Pancreas (tissue), 10 donors: ENCODE data around the gene RASIP1. TPM values are rescaled to one million over a fixed set of nuclear protein-coding genes. Genes with fewer than 3 reads are reported as not detected.

Experiments
- ATAC-seq, 4 donors: fragments of 200-7000 bp; cut with Tn5 transposase; one replicate each; pipeline versions ENCODE4 v1.8.0 to v1.9.1; 2020; ENCODE audit warnings: mild to moderate bottlenecking in 4 of 4, moderate library complexity in 4 of 4
- DNase-seq, 6 donors: peaks; one replicate each; pipeline ENCODE4 v3.0.0-alpha.2; 2020
- FAIRE-seq: peaks from 2 replicates; lab custom pipeline; 2012; peaks lifted over from hg19 to GRCh38; lab: Jason Lieb, UNC
- H3K27ac ChIP-seq, 4 donors: fragments of 200-600 bp; sonication (generic); 1 replicate in 3 of 4; 2 replicates in 1 of 4; pipeline versions ENCODE4 v1.5.0 to v1.8.0; 2020
- H3K27me3 ChIP-seq, 4 donors: fragments of 200-600 bp; one replicate each; pipeline ENCODE4 v1.8.0; 2021
- H3K36me3 ChIP-seq, 3 donors: fragments of 200-600 bp; sonication (generic) in 1 of 3; one replicate each; pipeline versions ENCODE4 v1.5.0 to v1.8.0; 2020 to 2021
- H3K4me1 ChIP-seq, 3 donors: fragments of 200-600 bp; one replicate each; pipeline ENCODE4 v1.8.0; 2021
- H3K4me3 ChIP-seq, 4 donors: fragments of 200-600 bp; sonication (generic) in 2 of 4; one replicate each; pipeline versions ENCODE4 v1.5.0 to v1.8.0; 2020 to 2021
- H3K9me3 ChIP-seq, 4 donors: fragments of 200-600 bp; one replicate each; pipeline ENCODE4 v1.8.0; 2021
- WGBS, 2 donors: extraction: QIAGEN DNeasy Blood & Tissue Kit; methylation state at CpG; one replicate each; pipeline ENCODE4 v1.1.7; 2013; 5-methylcytosine and 5-hydroxymethylcytosine counted together
- intact Hi-C, 3 donors: fragments of 100-400 bp; cut with DNase I; formaldehyde crosslinking; loops; one replicate each; pipeline versions ENCODE4 v1.11.1 to v1.14.2; 2022
- polyA plus RNA-seq, 2 donors: library from polyadenylated mRNA; stranded (reverse); fragments of 200-250 nt; gene quantifications; one replicate each; pipeline ENCODE4 v1.2.3, GENCODE V29; 2013
- total RNA-seq, 6 donors: library from RNA; stranded (reverse); fragmentation: NEBNext Ultra II Directional in 4 of 6; extraction: Animal tissue kit (Norgen Biotek cat#: 25700) in 4 of 6; gene quantifications; one replicate each; pipeline versions ENCODE4 v1.2.1 to v1.2.4, GENCODE V29; 2021 to 2023
- TF ChIP-seq, protein P1 (sequence below), 4 donors: fragments of 200-600 bp; sonication (generic) in 3 of 4; IDR thresholded peaks; one replicate each; pipeline versions ENCODE4 v1.5.0 to v1.8.0; 2021; ENCODE audit warnings: antibody characterized with exemption in 4 of 4
- donor health status: healthy with polysubstance abuse.
- donor health status: DM: no; HTN: no; CAD: no; lungs with moderate emphysema.
- donor health status: DM: no; HTN: no; CAD: no.
- donor health status: control.
- donor health status: control.
- donor health status: Bipolar disorder and iron deficiency.
- donor health status: DM: yes; HTN: yes; CAD: no.
- donor health status: DM: no; HTN: no; CAD: no.
- donor health status: DM: no; HTN: no; CAD: no.
- donor health status: DM: yes; HTN: yes; CAD: no.

The RASIP1 gene
- total and polyA plus RNA-seq, 8 donors: 5.3 to 40.9 (median 7.7) TPM

GRCh38 chr19:48670699-48671445 is 69.5 kb downstream of the RASIP1 start:
- no peak for FAIRE-seq
- no peak for DNase-seq
- Histone ChIP-seq H3K9me3 (no peaks in the 10 kb centered on the region), H3K27me3 (no peaks in the 10 kb centered on the region), H3K4me1 (peaks cover 0 to 4% (median 0%) of the 10 kb centered on the region in 3 donors), H3K27ac (no peak overlapping the region), H3K36me3 (no peaks in the 10 kb centered on the region), H3K4me3 (no peak overlapping the region)
- intact Hi-C loops: no loop called here
- WGBS, 2 donors: 85% methylated on average over 21 of the region's 21 CpGs
- TF ChIP-seq, protein P1, sequence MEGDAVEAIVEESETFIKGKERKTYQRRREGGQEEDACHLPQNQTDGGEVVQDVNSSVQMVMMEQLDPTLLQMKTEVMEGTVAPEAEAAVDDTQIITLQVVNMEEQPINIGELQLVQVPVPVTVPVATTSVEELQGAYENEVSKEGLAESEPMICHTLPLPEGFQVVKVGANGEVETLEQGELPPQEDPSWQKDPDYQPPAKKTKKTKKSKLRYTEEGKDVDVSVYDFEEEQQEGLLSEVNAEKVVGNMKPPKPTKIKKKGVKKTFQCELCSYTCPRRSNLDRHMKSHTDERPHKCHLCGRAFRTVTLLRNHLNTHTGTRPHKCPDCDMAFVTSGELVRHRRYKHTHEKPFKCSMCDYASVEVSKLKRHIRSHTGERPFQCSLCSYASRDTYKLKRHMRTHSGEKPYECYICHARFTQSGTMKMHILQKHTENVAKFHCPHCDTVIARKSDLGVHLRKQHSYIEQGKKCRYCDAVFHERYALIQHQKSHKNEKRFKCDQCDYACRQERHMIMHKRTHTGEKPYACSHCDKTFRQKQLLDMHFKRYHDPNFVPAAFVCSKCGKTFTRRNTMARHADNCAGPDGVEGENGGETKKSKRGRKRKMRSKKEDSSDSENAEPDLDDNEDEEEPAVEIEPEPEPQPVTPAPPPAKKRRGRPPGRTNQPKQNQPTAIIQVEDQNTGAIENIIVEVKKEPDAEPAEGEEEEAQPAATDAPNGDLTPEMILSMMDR (IDR thresholded peaks at IDR 0.05): no peak
- no peak for ATAC-seq

Other genes with a start within 250 kb of the RASIP1 start
- 1 to 10 TPM; 2.3 to 4.1 (median 2.8) TPM for gene LMTK3, start 228.8 kb downstream of the RASIP1 start, total RNA-seq
- 1 to 10 TPM; 4.1 to 7.7 TPM for gene LMTK3, start 228.8 kb downstream of the RASIP1 start, polyA plus RNA-seq
- gene SULT2B1, start 188.4 kb downstream of the RASIP1 start, total RNA-seq: under 1 TPM in 5 of 6 donors, not detected in 1; 0.32 to 0.64 (median 0.60) TPM
- gene SULT2B1, start 188.4 kb downstream of the RASIP1 start, polyA plus RNA-seq: 1 to 10 TPM; 1.3 to 1.7 TPM
- not detected for gene SPACA4, start 133.9 kb downstream of the RASIP1 start, total RNA-seq
- under 1 TPM in 1 of 2 donors, not detected in 1; 0.12 TPM for gene SPACA4, start 133.9 kb downstream of the RASIP1 start, polyA plus RNA-seq
- 1 to 10 TPM; 1.2 to 2.9 (median 2.6) TPM for gene FAM83E, start 125.5 kb downstream of the RASIP1 start, total RNA-seq
- gene FAM83E, start 125.5 kb downstream of the RASIP1 start, polyA plus RNA-seq: 1 to 10 TPM; 1.8 to 3.4 TPM
- 1,000 to 10,000 TPM in 4 of 6 donors, 100 to 1,000 TPM in 2; 881 to 1,605 (median 1,071) TPM for gene RPL18, start 121.4 kb downstream of the RASIP1 start, total RNA-seq
- 1,000 to 10,000 TPM; 1,358 to 2,344 TPM for gene RPL18, start 121.4 kb downstream of the RASIP1 start, polyA plus RNA-seq
- gene SPHK2, start 121.1 kb downstream of the RASIP1 start, total RNA-seq: 10 to 100 TPM in 1 of 6 donors, 1 to 10 TPM in 5; 4.3 to 11.0 (median 6.6) TPM
- 10 to 100 TPM; 15.9 to 24.0 TPM for gene SPHK2, start 121.1 kb downstream of the RASIP1 start, polyA plus RNA-seq
- 1 to 10 TPM; 3.3 to 8.3 (median 6.5) TPM for gene DBP, start 103.2 kb downstream of the RASIP1 start, total RNA-seq
- gene DBP, start 103.2 kb downstream of the RASIP1 start, polyA plus RNA-seq: 10 to 100 TPM in 1 of 2 donors, 1 to 10 TPM in 1; 4.7 to 11.4 TPM
- gene CA11, start 94.4 kb downstream of the RASIP1 start, total RNA-seq: 1 to 10 TPM; 2.6 to 6.2 (median 4.5) TPM
- gene CA11, start 94.4 kb downstream of the RASIP1 start, polyA plus RNA-seq: 10 to 100 TPM; 10.2 to 15.2 TPM
- gene NTN5, start 67.6 kb downstream of the RASIP1 start, total RNA-seq: under 1 TPM in 5 of 6 donors, not detected in 1; 0.12 to 0.37 (median 0.20) TPM
- gene NTN5, start 67.6 kb downstream of the RASIP1 start, polyA plus RNA-seq: 1 to 10 TPM in 1 of 2 donors, under 1 TPM in 1; 0.38 to 1.8 TPM
- gene FUT2, start 44.6 kb downstream of the RASIP1 start, total RNA-seq: 10 to 100 TPM in 2 of 6 donors, 1 to 10 TPM in 4; 4.8 to 14.5 (median 8.2) TPM
- gene FUT2, start 44.6 kb downstream of the RASIP1 start, polyA plus RNA-seq: 1 to 10 TPM; 3.7 to 5.4 TPM
- 1 to 10 TPM in 2 of 6 donors, under 1 TPM in 4; 0.51 to 2.6 (median 0.84) TPM for gene MAMSTR, start 20.9 kb downstream of the RASIP1 start, total RNA-seq
- 1 to 10 TPM; 1.5 to 2.3 TPM for gene MAMSTR, start 20.9 kb downstream of the RASIP1 start, polyA plus RNA-seq
- gene IZUMO1, start 6.3 kb upstream of the RASIP1 start, total RNA-seq: 1 to 10 TPM in 4 of 6 donors, under 1 TPM in 2; 0.73 to 4.6 (median 1.9) TPM
- gene IZUMO1, start 6.3 kb upstream of the RASIP1 start, polyA plus RNA-seq: 1 to 10 TPM; 1.9 to 3.8 TPM
- 10 to 100 TPM in 4 of 6 donors, 1 to 10 TPM in 2; 6.5 to 29.7 (median 12.6) TPM for gene FUT1, start 12.0 kb upstream of the RASIP1 start, total RNA-seq
- 10 to 100 TPM in 1 of 2 donors, 1 to 10 TPM in 1; 7.7 to 12.7 TPM for gene FUT1, start 12.0 kb upstream of the RASIP1 start, polyA plus RNA-seq
- gene FGF21, start 14.9 kb upstream of the RASIP1 start, total RNA-seq: under 1 TPM in 1 of 6 donors, not detected in 5; 0.51 TPM
- not detected for gene FGF21, start 14.9 kb upstream of the RASIP1 start, polyA plus RNA-seq
- 10 to 100 TPM; 26.6 to 53.8 (median 36.3) TPM for gene BCAT2, start 70.4 kb upstream of the RASIP1 start, total RNA-seq
- gene BCAT2, start 70.4 kb upstream of the RASIP1 start, polyA plus RNA-seq: 10 to 100 TPM; 59.7 to 91.8 TPM
- 1 to 10 TPM in 4 of 6 donors, under 1 TPM in 2; 0.69 to 4.0 (median 1.7) TPM for gene HSD17B14, start 95.9 kb upstream of the RASIP1 start, total RNA-seq
- 10 to 100 TPM in 1 of 2 donors, 1 to 10 TPM in 1; 8.5 to 25.4 TPM for gene HSD17B14, start 95.9 kb upstream of the RASIP1 start, polyA plus RNA-seq
- gene PLEKHA4, start 128.0 kb upstream of the RASIP1 start, total RNA-seq: 10 to 100 TPM in 2 of 6 donors, 1 to 10 TPM in 4; 5.9 to 19.7 (median 8.7) TPM
- 10 to 100 TPM; 18.2 to 28.3 TPM for gene PLEKHA4, start 128.0 kb upstream of the RASIP1 start, polyA plus RNA-seq
- 10 to 100 TPM in 5 of 6 donors, 1 to 10 TPM in 1; 8.1 to 20.6 (median 12.4) TPM for gene PPP1R15A, start 131.8 kb upstream of the RASIP1 start, total RNA-seq
- gene PPP1R15A, start 131.8 kb upstream of the RASIP1 start, polyA plus RNA-seq: 10 to 100 TPM; 28.2 to 53.2 TPM
- under 1 TPM in 1 of 6 donors, not detected in 5; 0.35 TPM for gene TULP2, start 158.1 kb upstream of the RASIP1 start, total RNA-seq
- not detected for gene TULP2, start 158.1 kb upstream of the RASIP1 start, polyA plus RNA-seq
- gene NUCB1, start 159.7 kb upstream of the RASIP1 start, total RNA-seq: 100 to 1,000 TPM in 2 of 6 donors, 10 to 100 TPM in 4; 60.9 to 136 (median 79.8) TPM
- 100 to 1,000 TPM; 103 to 118 TPM for gene NUCB1, start 159.7 kb upstream of the RASIP1 start, polyA plus RNA-seq
- under 1 TPM in 1 of 6 donors, not detected in 5; 0.28 TPM for gene DHDH, start 193.1 kb upstream of the RASIP1 start, total RNA-seq
- 1 to 10 TPM in 1 of 2 donors, under 1 TPM in 1; 0.30 to 1.0 TPM for gene DHDH, start 193.1 kb upstream of the RASIP1 start, polyA plus RNA-seq
- 10 to 100 TPM; 20.3 to 41.5 (median 28.0) TPM for gene BAX, start 214.3 kb upstream of the RASIP1 start, total RNA-seq
- 10 to 100 TPM; 43.5 to 48.1 TPM for gene BAX, start 214.3 kb upstream of the RASIP1 start, polyA plus RNA-seq
- 1,000 to 10,000 TPM in 1 of 6 donors, 100 to 1,000 TPM in 5; 394 to 1,427 (median 690) TPM for gene FTL, start 224.7 kb upstream of the RASIP1 start, total RNA-seq
- gene FTL, start 224.7 kb upstream of the RASIP1 start, polyA plus RNA-seq: 1,000 to 10,000 TPM; 1,427 to 1,473 TPM